Activated effector memory CD4-positive, alpha-beta T cell treated with Interleukin-2 at 50 U/mL for 16 hours (primary cell): ENCODE measurements around the gene SLC12A6.
A peak's percentile ranks its signal among the peaks of the same experiment; 100 is the strongest.
"Not testable (repeated sequence)": the region's sequence is repeated elsewhere in the genome, so short reads cannot be mapped to it uniquely, and the experiment has no call there.

Experiments
- DNase-seq: peaks from one replicate; pipeline ENCODE4 v3.0.0-alpha.2; 2020

The SLC12A6 gene

DNA sequence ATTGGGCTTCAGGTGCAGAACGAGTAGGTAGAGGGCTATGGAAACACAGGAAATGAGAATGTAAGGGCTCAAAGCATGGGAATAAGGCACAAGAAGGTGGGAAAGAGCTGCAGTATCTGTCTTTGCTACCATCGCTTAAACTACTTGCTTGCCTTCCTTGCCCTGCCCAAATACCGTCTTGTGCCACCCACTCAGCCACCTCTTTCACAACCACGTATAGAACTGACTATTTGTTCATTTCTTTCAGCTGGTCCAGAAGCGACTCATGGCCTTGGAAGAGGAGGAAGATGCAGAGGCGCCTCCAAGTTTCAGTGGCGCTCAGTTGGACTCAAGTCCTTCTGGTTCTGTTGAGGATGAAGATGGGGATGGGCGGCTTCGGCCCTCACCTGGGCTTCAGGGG lies 17.7 kb upstream of the SLC12A6 start:
- DNase-seq = no peak

DNA sequence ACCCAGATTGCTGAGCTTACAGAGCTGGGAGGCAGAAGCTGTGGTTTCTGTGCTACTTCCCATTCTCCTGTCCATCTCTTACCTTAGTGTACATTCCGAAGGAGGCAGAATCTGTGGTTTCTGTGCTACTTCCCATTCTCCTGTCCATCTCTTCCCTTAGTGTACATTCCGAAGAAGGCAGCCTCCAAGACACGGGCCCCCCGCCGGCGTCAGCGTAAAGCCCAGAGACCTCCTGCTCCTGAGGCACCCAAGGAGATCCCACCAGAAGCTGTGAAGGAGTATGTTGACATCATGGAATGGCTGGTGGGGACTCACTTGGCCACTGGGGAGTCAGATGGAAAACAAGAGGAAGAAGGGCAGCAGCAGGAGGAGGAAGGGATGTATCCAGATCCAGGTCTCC lies 16.7 kb upstream of the SLC12A6 start:
- DNase-seq = no peak

DNA sequence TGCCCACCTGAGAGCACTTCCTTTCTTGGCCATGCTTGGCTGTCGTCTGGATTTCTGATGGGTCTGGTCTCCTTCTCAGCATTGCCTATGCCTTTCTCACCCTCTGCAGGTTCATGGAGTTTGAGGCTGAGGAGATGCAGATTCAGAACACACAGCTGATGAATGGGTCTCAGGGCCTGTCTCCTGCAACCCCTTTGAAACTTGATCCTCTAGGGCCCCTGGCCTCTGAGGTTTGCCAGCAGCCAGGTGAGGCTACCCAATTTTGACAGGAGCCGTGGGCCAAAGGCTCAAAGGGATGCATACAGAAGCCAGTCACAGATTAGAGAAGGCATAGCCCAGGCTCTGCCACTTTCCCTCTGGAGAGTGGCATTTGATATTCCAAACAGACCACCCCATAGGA lies 16.0 kb upstream of the SLC12A6 start:
- DNase-seq = no peak

DNA sequence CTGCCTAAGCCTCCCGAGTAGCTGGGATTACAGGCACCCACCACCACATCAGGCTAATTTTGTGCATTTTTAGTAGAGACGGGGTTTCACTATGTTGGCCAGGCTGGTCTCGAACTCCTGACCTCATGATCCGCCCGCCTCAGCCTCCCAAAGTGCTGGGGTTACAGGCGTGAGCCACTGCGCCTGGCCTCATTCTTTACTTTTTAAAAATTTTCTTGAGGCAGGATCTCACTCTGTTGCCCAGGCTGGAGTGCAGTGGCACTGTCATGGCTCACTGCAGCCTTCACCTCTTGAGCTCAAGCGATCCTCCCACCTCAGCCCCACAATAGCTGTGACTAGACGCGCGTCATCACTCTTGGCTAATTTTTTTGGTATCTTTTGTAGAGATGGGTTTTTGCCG lies 15.4 kb upstream of the SLC12A6 start:
- not testable (repeated sequence) for DNase-seq

DNA sequence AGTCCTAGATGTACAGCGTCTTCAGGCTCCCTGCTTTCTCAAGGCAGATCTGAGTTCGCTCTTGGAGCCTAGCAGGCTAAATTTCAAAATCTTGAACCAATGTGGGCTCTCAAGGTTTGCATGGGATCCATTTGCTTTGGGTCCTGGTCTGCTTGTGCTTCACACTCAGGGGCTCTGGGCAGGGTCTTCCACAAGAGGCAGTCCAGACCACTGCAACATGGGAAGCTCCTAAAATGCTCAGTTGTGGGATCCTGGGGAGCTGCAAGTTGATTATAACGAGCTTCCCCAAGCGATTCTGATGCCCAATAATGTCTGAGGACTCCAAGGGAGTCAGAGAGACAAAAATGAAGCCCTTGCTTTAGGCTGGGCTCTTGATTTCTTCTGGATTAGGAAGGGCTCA lies 12.2 kb upstream of the SLC12A6 start:
- DNase-seq = no peak

DNA sequence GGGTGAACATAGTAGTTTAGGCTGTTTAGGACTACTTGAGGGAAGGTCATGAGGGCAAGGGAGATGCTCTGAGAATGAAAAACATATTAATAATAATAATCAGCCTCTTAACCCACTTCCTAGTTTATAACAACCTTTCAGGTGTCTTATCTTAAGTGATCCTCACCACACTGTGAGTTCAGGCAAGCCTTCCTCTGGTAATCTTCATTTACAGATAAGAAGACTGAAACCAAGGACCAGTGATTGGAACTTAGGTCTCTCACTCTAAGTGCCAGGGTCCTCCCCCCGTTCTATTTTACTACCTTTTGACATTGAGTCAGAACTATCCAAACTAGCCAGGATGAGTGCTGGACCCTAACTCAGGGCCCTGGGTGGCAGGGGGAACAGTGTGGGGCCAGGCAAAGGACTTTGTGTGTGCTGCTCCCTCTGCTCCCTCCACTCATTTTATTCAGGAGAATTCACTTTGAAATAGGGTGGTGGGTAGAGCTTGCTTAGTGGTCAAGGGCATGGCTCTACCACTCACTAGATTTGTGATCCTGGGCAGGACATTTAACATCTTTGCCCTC lies 11.2 kb upstream of the SLC12A6 start:
- DNase-seq = no peak

DNA sequence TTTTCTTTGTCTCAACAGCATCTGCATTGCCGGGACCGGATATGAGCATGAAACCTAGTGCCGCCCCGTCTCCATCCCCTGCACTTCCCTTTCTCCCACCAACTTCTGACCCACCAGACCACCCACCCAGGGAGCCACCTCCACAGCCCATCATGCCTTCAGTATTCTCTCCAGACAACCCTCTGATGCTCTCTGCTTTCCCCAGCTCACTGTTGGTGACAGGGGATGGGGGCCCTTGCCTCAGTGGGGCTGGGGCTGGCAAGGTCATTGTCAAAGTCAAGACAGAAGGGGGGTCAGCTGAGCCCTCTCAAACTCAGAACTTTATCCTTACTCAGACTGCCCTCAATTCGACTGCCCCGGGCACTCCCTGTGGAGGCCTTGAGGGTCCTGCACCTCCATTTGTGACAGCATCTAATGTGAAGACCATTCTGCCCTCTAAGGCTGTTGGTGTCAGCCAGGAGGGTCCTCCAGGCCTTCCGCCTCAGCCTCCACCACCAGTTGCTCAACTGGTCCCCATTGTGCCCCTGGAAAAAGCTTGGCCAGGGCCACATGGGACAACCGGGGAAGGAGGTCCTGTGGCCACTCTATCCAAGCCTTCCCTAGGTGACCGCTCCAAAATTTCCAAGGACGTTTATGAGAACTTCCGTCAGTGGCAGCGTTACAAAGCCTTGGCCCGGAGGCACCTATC lies 10.5 kb upstream of the SLC12A6 start:
- DNase-seq = no peak

DNA sequence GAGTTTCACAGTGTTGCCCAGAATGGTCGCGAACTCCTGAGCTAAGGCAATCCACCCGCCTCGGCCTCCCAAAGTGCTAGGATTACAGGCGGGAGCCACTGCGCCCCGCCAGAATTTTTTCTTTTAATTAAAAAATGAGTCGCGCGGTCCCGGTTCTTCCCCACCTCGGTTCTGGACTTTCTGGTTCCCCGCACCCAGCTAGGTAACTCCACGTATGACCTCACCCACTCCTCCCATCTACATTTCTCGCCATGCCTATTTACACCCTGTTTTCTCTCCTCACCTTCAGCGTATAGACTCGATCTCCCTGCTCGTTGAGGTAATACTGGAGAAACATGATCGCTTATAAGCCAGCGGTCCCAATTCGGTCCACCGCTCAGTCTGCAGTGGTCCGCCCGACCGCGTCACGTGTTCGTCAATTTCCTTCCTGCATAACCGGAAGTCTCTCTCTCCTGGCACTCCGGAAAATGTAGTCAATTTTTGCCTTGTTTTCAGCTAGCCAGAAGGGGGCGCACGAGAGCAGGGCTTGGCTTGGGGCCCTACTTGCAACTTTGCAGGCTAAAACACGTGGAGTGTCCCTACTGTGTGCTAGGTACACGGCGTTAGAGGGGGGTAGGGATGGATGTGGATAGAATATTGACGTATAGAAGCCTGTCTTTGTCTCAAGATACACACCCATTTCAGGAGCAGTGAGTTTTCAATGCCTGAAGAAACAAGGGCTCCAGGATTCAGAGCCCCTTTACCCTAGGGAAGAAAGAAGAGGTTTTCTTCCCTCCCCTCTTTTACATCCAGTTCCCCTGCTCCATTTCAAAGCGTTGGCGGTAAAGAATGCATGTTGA lies 5.4 kb upstream of the SLC12A6 start, which contains the start of the genes NOP10 and NUTM1:
TSS of gene NOP10 (minus strand) at position 400 of the 839 bp plus-strand sequence. CDS start at position 337, 63 bp downstream.
TSS of gene NUTM1 (plus strand) at position 579 of the 839 bp plus-strand sequence. CDS start 382 bp downstream, outside the sequence.
- peak; percentile 86 for DNase-seq

DNA sequence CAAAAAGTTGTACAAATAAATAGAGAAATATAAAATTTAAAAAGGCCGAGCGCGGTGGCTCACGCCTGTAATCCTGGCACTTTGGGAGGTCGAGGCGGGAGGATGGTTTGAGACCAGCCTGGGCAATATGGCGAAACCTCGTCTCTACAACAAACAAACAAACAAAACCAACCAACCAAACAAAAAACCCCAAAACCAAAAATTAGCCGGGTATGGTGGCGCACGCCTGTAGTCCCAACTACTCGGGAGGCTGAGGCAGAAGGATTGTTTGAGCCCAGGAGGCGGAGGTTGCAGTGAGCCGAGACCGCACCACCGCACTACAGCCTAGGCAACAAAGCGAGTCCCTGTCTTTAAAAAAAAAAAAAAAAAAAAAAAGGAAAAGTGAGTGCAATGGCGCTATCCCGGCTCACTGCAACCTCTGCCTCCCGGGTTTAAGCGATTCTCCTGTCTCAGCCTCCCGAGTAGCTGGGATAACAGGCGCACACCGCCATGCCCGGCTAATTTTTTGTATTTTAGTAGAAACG lies 4.7 kb upstream of the SLC12A6 start:
- not testable (repeated sequence) for DNase-seq

DNA sequence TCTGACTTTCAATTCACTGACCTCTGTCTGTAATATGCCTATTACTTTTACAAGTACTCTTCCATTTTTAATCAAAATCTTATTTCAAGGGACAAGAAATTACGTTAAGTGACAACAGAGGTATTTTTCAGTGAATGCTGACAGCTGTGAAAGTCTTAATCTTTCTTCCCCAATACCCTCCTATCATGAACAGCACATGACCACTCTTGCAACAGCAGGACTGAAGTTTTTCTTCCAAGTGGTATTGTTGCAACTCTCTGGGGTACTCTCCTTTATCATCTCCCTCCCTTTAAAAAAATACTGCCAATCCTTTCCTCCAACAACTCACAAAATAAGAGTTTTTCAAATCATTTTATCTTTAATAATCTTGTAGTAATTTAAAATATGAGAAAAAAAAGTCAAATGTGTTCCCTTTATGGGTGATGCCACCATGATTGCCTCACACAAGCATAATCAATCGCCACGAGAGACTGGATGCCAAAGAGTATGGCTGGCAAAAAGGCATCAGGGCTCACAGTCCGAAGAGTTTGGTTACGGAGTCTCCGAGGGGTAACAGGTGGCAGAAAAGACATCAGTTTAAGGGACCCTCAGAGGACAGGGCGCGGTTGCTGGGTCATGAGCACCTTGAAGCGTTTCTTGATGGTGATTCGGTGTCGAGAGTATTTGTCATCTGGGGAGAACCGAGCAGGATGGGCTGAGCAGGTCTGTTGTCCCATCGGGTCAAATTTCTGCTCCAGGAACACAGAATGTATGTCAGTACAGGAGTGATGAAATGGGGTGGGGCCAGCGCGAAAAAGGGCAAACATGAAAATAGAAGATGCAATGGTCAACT lies 4.0 kb upstream of the SLC12A6 start:
- no peak for DNase-seq

DNA sequence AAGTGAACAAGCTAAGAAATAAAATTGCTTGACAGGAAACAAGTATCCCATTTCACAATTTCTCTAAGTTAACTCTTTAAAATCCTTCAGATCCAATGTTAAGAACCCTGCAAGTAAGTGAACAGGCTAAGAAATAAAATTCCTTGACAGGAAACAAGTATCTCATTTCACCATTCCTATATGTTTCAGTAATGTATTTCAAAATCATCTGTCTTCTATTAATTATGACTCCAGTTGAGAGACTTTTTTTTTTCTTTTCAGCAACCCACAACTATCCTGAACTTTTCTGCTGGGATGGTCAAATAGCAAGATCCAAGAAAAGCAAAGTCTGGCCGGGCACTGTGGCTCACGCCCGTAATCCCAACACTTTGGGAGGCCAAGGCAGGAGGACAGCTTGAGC lies 2.4 kb upstream of the SLC12A6 start:
- no peak for DNase-seq

DNA sequence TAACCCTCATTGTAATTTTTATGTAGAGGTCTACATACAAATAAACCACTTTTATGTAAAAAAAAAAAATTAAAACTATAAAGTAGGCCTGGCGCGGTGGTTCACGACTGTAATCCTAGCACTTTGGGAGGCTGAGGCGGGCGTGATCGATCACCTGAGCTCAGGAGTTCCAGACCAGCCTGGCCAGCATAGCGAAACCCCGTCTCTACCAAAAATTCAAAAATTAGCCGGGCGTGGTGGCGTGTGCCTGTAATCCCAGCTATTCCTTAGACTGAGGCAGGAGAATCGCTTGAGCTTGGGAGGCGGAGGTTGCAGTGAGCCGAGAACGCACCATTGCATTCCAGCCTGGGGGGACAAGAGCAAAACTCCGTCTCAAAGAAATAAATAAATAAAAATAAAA lies 766 bp upstream of the SLC12A6 start:
- DNase-seq = no peak

DNA sequence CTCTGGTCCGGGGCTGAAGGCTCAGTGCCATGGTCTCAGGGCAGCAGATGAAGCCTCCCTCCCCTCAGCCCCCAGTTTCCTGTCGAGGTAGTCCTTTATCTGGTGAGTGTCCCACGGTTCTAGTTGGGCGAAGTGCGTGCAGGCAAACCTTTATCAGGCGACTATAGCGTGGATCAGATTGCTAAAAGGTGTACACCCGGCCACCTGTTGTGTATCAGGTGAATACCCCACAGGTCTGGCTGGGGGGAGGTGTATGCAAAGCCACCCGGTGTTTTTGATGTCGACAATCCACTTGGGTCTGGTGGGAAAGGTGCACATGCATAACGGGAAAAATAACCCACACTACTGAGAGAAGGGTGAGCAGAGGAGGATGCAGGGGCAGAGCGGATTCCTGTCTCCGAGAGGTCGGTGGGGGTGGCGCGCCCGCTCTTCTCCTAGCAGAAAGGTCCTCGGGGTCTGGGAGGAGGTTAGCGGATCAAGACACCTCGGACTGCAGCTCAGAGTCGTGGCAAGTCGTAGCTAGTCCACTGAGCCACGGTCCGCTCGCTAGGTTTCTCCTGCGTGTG lies 507 bp downstream of the SLC12A6 start:
- peak; percentile 24 for DNase-seq

DNA sequence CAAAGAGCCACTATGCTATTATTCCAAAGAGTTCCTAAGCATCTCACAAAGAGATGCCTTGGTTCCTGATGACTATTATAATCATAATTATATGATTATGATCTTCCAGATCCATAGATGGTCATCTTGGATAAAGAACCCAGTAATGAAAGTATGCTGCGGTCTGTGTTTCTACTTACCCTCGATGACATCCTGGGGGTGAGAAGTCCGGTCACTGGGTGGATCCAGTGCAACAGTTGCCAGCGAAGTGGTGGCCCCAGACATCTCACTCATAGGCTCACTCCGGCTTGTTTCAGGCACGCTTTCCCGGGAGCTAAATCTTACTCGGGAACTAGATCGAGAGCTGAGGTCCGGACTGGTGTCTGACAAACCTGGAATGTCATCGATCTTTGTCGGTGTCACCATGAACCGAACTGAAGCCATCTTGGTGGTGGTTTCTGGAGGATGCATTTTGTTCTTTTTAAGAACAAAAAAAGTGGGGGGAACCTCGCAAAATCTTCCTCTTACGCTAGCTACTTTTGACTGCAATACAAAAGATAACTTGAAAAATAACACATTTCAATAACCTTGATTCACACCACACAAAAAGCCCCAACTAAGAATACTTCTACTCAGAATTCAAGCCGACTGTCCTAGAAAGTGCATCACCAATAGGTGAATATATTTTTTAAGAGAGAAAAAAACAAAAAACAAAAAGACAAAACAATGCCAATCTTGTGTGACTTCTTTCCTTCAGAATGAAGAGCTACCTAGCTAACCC lies 1.2 kb downstream of the SLC12A6 start:
- no peak for DNase-seq

DNA sequence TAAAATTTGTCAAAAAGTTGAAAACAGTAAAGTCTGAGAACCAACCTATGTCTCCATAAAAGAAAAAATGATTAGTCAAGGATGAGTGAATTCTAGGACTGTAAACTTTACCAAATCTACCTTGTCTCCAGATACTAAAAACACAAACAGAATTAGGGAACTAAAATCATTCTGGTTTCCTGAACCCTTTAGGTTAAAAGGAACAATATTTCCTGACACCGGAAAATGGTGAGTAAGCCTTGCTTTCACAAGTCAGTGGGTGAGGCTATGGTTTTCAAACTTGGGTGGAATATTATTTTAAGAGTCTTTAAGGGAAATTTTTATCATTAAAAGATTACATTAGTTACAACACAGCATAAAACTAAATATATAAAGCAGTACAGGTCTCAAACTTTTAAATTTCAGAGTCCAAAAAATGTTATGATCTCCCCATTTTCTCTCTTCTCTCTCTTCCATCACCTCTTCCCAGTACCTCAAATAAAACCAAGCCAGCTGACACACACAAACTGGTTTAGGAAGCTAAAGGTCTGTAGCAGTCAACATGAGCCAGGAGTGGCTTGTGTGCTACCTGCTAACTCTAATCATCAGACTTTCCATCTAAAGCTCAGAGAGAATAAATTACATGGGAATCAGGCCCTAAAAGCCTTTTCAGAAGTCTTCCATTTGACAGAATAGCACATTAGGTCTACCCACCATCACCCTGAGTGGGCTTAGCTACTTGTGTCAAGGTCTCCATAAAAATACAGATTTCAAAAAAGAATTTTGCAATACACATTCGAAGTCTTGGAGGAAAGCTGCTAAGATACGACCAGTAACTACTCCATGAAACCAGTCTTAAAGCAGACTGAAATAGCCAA lies 2.2 kb downstream of the SLC12A6 start:
- no peak for DNase-seq

DNA sequence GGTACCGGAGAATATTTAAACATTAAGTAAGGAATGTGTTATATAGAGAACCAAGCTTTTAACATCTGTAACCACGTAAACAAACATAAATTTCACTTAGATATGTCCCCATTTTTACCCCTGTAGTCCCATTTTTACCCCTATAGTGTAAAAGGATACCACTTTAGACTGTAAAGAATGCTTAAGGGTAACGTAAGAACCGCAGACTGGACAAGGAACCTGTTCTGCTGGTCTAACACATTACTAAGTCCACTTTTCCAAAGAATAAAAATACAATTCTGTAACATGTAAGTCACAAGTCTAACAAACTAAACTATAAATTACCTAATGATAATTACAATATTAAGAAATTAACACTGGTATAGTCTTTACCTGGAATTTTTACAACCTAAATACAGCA lies 2.9 kb downstream of the SLC12A6 start:
- DNase-seq = no peak

DNA sequence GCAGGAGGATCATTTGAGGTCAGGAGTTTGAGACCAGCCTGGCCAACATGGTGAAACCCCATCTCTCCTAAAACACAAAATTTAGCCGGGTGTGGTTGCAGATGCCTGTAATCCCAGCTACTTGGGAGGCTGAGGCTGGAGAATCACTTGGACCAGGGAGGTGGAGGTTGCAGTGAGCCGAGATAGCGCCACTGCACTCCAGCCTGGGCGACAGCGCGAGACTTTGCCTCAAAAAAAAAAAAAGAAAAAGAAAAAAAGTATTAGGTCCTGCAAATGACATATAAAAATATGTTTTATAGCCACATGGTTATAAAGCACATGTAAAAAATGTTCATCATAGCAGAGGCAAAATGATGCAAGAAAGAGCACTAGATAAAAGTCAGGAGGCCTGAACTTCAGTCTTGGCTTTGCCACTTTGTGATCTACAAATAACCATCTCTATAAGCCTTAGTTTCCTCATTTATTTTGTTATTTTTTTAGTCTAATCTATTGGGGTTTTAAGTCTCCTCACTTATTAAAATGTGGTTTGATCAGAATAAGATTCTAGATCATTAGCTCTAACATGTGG lies 4.9 kb downstream of the SLC12A6 start:
- no peak for DNase-seq

DNA sequence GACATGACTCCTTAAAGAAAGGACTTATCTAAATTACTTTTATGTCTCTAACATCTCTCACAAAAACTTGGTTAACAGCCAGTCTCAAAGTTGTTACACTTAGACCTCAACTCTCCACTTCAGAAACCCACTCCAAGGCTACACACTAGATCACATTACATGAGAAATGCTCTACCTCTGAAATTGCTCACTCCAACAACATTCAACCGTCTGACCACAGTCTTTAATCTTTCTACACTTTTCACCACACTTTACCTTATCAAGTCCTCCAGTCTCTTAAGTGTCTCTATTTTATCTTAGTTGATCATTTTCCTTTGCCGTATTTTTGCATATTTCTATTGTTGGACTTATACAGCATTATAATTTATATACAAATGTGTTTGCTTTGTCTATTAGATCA lies 5.8 kb downstream of the SLC12A6 start:
- DNase-seq = no peak

DNA sequence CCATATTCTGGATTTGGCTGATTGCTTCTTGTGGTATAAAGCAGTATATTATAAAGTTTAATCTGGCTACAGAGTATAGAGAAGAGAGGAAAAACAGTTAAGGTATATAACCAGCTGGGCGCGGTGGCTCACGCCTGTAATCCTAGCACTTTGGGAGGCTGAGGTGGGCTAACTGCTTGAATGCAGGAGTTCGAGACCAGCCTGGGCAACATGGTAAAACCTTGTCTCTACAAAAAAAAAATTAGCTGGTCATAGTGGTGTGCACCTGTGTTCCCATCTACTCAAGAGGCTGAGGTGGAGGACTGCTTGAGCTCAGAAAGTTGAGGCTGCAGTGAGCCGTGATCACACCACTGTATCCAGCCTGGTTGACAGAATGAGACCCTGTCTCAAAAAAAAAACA lies 7.3 kb downstream of the SLC12A6 start:
- DNase-seq = no peak

DNA sequence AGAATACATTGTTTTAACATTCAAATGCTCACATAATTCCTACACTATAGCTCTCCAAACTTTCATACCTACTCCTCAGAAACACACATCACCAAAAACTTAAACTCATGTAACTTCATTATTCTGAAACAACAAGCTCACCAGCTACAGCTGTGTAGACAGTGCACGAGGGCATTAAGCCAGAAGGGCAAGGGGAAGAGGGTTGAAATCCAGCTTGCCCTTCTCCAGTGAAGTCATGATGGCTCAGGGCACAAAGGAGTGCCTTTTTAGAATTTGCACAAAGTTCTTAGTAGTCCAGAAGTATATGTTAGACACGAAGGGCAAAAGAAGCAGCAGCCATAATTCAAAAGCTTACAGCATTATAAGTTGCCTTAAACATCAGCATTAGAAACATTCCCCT lies 8.6 kb downstream of the SLC12A6 start:
- DNase-seq = no peak
